Frontal cortex (tissue), 4 donors: ENCODE measurements around the gene GPR162. TPM values are rescaled to one million over a fixed set of nuclear protein-coding genes. Genes with fewer than 3 reads are reported as not detected.

Experiments
- DNase-seq, 2 donors: peaks; one replicate each; pipeline ENCODE4 v3.0.0; 2012; ENCODE audit warnings: low spot score in 2 of 2
- FAIRE-seq: peaks from 2 replicates; lab custom pipeline; 2012; peaks lifted over from hg19 to GRCh38; lab: Jason Lieb, UNC
- total RNA-seq: library from RNA; depleted of rRNA; stranded (reverse); fragments of >200 nt; gene quantifications from one replicate; pipeline ENCODE4 v1.2.3, GENCODE V29; 2014
- donor health status: control.
- donor health status: control.
- donor health status: control.

The GPR162 gene
- total RNA-seq, 1 donor from 2014 or later: 81.1 TPM

DNA sequence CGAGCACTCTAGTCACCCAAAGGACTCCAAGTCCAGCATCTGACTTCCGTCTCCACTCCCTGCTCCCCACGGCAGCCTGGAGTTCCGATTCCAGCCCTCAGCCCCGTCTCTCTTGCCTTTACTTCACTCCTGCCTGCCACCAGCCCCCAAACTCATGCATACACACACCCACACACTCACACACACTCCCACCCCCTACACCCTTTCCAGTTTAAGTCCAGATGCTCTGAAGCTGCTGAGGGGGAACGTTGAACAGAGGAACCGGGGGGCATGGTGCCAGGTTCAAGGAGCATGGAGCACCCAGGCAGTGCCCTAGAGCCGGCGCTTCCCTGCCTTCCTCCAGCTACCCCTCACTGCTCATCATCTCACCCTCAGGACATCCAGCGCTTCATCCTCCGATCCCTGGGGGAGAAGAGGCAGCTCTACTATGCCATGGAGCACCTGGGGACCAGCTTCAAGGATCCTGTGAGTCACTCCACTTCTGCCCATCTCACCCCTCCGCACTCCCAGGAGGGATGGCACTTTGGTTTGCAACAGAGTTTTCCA lies 9.9 kb downstream of the GPR162 start:
- no peak for FAIRE-seq

DNA sequence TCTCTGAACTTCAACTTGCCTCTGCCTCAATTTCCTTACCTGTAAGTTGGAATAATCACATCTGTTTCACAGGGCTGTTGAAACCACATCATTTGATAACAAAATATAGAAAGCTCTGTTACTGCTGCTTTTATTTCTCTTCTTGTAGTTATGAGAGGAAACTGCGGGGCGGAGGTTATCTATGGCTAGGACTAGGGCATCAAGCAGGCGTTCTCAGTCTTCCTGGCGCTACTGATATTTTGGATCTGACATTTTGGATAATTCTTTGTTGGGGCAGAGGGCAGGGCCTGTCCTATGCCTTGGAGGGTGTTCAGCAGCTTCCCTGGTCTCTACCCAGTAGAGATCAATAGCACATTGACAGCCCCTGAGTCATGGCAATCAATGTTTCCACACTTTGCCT lies 10.5 kb downstream of the GPR162 start:
- DNase-seq (no peak), FAIRE-seq (no peak)

More for the DNA sequence above, 9.9 kb downstream of the GPR162 start:
- no peak for DNase-seq

DNA sequence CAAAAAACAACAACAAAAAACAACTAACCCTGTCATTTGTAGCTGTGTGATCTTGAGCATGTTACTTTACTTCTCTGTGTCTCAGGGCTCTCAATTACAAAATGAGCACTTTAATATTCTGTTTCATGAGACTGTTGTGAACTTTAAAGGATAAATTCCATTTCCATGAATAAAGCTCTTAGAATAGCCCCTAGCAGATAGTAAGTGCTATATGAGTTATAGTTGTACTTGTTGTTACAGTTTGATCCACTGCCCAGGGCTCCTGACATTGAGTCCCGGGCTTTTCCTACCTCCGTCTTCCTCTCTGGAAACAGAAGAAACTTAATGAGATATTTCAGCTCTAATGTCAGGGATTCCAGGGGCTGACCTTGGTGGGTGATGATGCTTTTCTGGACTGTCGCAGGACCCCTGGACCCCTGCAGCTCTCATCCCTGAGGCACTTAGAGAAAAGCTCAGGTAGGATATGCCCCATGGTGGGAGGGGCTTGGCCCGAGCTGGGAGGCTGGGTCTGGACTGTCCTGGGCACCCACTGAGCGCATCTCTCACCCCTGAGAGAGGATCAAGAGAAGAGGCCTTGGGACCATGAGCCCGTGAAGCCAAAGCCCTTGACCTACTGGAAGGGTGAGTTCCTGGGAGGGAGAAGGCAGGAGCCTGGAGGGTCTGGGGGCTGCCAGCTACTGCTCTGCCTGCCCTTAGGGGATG lies 11.7 kb downstream of the GPR162 start:
- DNase-seq (no peak), FAIRE-seq (no peak)

DNA sequence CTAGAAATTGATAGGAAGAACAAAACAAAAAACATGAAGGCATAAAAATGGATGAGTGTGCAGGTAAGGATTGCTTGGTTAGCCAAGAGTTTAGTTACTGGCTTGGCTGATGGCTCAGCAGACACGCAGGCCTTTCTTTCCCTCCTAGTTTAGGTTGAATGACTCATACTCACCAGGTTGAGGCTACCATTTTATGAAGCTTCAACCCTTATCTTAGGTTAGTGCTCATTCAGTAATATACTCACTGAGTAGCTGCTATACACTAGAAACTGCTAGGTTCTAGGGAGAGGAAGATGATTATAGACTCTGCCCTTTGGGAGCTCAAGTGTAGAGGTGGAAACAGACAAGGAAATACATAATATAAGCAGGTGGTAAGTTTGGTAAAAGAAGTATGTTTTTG lies 12.6 kb downstream of the GPR162 start:
- FAIRE-seq (no peak), DNase-seq (no peak)

DNA sequence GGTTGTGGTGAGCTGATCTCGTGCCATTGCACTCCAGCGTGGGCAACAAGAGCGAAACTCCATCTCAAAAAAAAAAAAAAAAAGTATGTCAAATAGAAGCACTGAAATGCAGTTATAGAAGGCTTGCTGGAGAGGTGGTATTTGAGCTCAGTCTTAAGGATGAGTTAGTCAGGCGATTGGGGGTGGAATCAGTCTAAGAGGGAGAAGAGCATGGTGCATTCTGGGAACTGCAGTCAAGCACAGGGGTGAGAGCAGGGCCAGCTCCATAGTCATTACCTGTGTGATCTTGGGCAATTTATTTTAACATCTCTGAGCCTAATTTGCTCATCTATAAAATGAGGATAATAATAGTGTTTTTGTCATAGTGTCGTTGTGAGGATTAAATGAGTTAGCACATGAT lies 13.3 kb downstream of the GPR162 start:
- DNase-seq: no peak
- no peak for FAIRE-seq

DNA sequence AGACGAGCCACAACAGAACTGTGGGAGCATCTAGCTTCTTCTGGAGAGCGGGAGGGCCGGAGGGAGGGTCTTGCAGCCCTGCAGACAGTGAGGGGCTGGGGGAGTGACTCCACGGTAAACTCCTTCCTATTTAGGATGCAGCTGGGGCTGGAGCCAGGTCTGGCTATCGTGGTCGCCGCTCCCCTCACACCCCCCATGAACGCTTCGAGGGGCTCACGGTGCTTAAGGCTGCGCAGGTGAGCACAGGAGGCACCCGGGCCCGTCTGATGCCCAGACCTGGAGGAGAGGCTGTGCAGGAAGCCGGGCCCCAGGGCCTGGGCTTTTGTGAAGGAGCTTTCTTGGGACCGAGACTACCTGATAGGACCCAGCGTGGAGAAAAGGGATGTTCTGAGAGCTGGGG lies 15.2 kb downstream of the GPR162 start:
- no peak for DNase-seq
- no peak for FAIRE-seq

DNA sequence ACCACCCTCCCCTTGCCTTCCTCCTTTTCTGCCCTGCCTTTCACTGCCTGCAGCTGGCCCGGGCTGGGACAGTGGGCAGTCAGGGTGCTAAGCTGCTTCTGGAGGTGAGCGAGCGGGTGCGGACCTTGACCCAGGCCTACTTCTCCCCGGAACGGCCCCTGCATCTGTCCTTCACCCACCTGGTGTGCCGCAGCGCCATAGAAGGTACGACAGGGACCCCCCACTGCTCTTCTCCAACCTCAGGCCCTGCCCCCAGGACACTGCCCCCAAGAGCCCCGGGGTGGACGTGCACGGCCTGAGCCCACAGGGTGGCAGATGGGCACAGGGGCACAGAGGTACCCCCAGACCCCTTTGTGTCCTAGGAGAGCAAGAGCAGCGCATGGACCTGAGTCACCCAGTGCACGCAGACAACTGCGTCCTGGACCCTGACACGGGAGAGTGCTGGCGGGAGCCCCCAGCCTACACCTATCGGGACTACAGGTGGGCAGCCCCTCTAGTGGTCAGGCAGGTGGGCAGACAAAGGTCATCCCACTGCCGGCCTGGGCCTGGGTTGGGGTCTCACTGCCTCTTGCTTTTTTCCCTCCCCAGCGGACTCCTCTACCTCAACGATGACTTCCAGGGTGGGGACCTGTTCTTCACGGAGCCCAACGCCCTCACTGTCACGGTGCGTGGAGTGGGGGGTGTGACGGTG lies 15.9 kb downstream of the GPR162 start:
- FAIRE-seq: no peak

DNA sequence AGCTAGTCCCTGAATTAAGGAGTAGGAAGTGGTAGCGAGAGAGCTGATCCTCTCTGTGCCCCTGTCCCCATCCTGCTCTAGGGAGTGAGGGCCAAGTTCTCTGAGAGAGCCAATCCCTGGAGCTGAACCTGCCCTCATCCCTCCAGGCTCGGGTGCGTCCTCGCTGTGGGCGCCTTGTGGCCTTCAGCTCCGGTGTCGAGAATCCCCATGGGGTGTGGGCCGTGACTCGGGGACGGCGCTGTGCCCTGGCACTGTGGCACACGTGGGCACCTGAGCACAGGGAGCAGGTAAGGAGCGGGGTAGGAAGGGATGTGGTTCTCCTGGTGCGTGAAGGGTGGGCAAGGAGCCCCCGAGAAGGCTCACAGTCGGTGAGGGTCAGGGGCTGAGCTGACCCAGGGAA lies 17.2 kb downstream of the GPR162 start:
- FAIRE-seq: no peak
- no peak for DNase-seq

More for the DNA sequence above, 15.9 kb downstream of the GPR162 start:
- DNase-seq: no peak

DNA sequence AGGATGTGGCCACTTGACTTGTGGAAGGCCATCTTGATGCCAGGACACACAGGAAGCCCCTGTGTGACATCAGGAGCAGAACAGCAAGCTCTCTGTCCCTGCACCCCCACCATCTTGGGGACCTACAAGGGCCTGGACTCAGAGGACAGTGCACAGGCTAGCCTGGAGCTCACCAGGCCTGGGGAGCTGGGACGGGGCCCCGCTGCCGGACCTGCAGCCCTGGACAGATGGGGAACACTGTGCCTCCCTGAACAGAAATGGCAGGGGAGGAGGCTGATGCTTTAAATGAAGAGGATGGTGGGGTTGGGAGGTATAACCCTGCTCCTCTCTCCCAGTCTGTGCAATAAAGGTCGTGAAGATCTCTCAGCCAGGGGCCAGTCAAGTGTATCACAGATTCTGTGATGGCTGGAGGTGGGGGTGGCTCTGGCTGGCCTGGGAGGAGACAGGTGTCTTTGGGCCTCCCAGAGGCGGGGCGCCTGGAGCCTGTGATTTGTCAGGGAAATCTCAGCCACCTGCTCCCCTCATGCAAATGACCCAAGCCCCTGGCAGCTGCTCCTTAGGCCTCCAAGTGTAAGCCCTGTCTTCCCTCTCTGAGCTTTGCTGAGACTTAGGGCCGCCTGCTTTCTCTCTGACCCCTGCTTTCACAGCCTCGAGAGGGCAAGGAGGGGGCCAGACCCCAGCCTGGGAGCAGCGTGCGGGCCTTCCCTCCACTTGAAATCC lies 18.0 kb downstream of the GPR162 start:
- FAIRE-seq: no peak

DNA sequence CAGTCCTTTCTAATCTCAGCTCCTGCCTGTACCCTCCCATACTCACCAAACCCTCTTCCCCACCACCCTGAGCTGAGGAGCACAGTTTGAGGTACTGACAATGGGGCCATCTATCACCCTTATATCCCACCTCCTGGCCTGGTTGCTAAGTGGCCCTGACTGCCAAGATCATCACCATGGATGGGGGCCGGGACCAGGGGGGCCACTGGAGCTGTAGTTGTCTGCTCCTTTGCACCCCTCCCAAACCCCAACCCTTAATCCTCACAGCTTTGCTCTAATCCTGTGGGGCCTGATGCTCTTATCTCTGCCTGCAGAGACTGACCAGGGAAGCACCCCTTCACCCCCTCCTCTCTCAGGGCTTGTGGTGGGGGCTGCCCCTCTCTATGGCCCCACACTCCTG lies 18.7 kb downstream of the GPR162 start:
- DNase-seq: no peak
- FAIRE-seq: no peak

More for the DNA sequence above, 18.0 kb downstream of the GPR162 start:
- DNase-seq: no peak

DNA sequence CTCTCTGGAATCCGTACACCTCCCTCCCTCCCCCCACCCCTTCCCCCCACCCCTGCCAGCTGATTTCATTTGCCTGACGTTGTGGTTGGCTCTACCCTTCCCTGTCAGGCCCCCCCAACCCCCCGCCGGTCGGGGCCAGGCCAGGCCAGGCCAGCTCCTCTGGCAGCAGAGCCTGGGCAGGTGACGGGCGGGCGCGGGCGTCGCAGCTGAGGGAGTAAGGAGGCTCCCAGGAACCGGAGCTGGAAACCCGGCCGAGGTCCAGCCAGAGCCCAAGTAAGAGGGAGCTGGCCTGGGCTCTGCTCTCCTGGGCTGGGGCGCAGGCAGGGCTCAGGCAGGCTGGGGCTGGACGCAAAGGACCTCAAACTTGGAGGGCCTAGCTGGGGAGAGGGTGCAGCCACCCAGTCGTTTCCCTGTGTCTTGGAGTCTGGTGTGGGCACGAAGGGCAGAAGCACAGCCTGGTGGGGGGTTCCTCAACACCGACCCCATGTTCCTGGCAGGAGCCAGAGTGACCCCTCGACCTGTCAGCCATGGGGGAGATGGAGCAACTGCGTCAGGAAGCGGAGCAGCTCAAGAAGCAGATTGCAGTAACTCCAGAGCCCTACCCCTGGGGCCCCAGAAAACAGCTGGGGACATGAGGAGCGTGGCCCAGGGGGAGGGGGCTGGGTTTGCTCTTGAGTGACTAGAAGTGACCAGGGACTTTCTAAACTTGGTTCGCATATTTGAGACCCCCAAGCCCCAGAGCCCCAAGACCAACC lies 19.3 kb downstream of the GPR162 start, which contains the start of gene GNB3:
GNB3 (plus strand) TSS at position 165 of the 755 bp plus-strand sequence; CDS start at position 528, 363 bp downstream.
- DNase-seq (no peak), FAIRE-seq (no peak)

DNA sequence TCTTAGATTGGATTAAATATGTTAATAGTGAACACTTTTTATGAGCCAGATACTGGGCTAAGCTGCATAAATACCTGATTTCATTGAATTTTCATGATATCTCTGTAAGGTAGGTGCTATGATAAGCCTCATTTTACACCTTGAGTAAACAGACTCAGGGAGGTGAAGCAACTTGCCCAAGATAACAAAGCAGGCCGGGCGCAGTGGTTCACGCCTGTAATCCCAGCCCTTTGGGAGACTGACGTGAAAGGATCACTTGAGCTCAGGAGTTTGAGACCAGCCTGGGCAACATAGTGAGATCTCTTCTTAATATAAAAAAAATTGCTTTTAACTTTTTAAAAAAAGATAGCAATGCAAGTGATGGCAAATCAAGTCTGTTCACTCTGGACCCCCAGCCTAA lies 20.5 kb downstream of the GPR162 start:
- FAIRE-seq (no peak), DNase-seq (no peak)

DNA sequence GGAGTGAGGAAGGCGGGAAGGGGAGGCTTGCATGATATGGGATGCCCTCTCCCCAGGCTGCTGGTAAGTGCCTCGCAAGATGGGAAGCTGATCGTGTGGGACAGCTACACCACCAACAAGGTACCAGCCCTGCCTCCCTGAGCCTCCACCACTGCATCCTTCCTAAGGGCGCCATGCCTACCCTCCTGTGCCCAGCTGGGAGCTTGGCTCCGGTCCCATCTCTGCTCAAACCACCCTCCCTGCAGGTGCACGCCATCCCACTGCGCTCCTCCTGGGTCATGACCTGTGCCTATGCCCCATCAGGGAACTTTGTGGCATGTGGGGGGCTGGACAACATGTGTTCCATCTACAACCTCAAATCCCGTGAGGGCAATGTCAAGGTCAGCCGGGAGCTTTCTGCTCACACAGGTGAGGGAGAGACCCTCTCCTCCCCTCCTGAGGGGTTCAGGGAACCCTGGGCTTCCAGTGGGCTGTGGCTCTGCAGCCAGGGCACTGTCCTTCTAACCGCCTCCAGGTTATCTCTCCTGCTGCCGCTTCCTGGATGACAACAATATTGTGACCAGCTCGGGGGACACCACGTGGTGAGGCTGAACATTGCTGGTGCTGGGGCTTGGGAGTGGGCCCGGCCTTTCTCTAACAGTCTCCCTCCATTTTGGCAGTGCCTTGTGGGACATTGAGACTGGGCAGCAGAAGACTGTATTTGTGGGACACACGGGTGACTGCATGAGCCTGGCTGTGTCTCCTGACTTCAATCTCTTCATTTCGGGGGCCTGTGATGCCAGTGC lies 21.7 kb downstream of the GPR162 start:
- FAIRE-seq (no peak), DNase-seq (no peak)

DNA sequence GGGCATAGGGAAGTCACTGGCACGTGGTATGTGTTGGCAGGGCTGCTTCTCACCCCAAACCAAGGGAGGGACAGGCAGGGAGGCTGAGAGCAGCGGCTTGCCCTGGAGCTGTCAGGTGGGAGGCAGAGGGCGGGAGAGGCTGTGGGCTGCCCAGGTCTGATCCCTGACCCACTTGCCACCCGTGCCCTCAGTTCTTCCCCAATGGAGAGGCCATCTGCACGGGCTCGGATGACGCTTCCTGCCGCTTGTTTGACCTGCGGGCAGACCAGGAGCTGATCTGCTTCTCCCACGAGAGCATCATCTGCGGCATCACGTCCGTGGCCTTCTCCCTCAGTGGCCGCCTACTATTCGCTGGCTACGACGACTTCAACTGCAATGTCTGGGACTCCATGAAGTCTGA lies 23.8 kb downstream of the GPR162 start:
- DNase-seq (no peak), FAIRE-seq (no peak)

DNA sequence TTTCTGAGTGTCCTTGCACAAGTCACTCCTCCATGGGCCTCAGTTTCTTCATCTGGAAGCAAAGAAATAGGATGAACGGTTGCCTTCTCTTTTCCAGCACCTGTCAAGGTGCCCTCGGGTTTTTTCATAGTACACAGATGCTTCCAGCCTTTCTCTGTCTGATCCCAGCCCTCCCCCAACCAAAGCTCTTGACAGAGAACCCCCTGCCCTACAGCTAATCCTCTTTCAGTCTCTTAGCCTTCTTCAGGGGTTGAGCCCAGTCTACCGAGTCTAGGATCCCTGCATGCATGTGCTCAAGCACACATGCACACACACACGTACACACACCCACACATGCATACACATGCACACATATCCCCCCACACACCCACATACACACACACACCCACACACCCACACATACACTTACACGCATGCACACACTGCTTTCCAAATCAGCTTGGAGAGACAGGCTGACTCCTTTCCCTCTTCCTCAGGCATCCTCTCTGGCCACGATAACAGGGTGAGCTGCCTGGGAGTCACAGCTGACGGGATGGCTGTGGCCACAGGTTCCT lies 24.8 kb downstream of the GPR162 start:
- no peak for FAIRE-seq
- no peak for DNase-seq

DNA sequence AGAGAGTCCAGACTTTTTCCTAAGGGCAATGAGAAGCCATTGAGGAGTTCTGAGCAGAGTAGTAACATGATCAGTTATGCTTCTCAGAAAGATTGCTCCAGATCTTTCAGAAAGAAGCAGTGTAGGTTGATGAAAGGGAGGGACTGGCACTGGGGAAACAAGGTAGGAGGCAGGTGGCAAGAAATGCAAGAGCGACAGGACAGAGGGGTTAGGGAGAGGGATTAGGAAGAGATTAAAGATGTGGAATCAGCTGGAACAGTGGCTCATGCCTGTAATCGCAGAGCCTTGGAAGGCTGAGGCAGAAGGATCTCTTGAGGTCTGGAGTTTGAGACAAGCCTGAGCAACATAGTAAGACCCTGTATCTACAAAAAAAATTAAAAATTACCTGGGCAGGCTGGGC lies 26.1 kb downstream of the GPR162 start:
- no peak for FAIRE-seq
- DNase-seq: no peak

DNA sequence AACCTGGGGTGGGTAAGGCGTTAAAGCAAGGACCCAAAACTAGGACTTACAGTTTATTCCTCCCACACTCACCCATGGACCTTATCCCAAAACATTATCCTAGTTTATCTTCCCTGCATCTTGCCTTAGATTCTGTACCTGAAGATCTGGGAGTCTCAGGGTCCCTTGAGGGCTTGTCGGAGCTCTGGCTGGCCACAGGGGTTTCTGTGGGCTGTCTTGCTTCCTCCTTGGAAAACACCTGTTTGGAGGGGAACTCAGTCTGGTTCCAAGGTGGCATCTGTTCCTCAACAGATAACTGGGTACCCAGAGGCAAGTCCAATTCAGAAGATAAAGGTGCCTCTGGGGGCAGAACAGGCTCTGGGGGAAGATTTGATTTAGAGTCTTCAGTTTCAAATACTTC lies 27.8 kb downstream of the GPR162 start:
- FAIRE-seq: no peak

DNA sequence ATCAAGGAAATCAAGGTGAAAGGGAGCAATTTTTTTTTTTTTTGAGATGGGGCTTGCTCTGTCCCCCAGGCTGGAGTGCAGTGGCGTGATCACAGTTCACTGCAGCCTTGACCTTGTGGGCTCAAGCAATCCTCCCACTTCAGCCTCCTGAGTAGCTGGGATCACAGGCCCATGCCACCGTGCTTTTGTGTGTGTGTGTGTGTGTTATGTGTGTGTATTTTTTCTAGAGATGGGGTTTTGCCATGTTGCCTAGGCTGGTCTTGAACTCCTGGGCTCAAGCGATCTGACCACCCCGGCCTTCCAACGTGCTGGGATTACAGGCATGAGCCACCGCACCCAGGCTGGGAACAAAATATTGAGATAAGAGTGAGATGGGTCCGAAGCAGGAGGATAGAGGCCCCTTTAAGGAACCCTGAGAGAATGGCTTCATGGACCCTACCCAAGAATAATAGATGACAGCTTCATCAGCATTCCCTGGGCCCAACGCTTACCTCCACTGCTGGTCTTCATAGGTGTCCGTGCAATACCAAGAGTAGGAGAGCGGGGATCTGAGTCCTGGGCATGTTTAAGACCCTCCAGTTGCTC lies 28.4 kb downstream of the GPR162 start:
- FAIRE-seq: no peak
- DNase-seq: no peak

More for the DNA sequence above, 27.8 kb downstream of the GPR162 start:
- DNase-seq: no peak

DNA sequence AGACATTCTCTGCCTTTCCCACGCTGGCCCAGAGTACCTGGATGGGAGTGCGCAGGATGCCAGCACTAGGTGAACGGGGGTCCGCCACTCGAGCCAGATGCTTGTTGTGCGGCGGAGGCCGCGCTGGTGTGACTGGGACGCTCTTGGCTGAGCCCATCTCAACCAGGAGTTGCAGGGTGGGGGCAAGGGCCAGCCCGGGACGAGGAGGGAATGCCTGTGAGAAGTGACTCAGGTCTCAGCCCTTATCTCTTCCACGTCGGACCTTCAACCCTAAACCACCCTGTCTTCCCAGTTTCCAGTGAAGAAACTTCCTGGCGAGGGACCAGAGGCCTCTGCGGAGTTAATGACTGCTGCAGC lies 29.2 kb downstream of the GPR162 start:
- FAIRE-seq (no peak), DNase-seq (no peak)
